ENCODE measurements around the gene ZBTB43. TPM values are rescaled to one million over a fixed set of nuclear protein-coding genes. Genes with fewer than 3 reads are reported as not detected.

The ZBTB43 gene
- total RNA-seq, 1 donor from 2014 or later, result 21.5 TPM

DNA sequence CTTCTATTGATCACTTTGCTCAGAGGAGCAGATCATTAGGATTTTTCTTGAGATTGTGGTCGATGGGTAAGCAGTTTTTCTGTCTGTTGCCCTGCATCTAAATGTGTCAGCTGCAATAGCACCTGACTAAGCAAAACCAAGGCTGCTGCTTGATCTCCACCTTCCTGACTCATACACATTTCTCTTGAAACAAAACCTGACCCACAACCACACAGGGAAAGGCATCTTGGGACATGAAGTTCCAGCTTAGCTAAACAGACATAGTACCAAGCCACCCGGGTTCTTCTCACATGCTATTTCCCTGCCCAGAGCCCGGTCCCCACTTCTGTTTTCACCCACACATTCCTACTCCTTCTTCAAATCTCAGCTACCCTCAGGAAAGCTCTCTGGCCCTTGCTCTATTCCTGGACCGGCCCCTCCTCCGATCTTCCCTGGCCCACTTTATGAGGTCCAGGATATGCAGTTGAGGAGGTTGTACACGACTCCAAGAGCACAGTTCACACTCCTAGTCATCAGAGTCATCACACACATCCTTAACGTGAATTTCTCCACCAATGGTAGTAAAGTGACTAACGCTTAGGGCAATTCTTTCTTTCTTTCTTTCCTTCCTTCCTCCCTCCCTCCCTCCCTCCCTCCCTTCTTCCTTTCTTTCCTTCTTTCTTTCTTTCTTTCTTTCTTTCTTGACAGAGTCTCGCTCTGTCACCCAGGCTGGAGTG, 16.0 kb upstream of the ZBTB43 start:
- no peak for TF ChIP-seq EZH2 (IDR thresholded peaks at IDR 0.05; ENCODE audit: insufficient read depth, low read length)
- TF ChIP-seq, protein P1, sequence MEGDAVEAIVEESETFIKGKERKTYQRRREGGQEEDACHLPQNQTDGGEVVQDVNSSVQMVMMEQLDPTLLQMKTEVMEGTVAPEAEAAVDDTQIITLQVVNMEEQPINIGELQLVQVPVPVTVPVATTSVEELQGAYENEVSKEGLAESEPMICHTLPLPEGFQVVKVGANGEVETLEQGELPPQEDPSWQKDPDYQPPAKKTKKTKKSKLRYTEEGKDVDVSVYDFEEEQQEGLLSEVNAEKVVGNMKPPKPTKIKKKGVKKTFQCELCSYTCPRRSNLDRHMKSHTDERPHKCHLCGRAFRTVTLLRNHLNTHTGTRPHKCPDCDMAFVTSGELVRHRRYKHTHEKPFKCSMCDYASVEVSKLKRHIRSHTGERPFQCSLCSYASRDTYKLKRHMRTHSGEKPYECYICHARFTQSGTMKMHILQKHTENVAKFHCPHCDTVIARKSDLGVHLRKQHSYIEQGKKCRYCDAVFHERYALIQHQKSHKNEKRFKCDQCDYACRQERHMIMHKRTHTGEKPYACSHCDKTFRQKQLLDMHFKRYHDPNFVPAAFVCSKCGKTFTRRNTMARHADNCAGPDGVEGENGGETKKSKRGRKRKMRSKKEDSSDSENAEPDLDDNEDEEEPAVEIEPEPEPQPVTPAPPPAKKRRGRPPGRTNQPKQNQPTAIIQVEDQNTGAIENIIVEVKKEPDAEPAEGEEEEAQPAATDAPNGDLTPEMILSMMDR (IDR thresholded peaks at IDR 0.05; ENCODE audit: insufficient read depth, low read depth, low read length), result no peak
- peaks cover 28% of the 10 kb centered on the region for H3K27me3 Mint-ChIP-seq (ENCODE audit: low read depth, unreplicated experiment)
- peaks cover 16% of the 10 kb centered on the region for H3K4me1 Mint-ChIP-seq (ENCODE audit: low read depth, unreplicated experiment)
- no peak overlapping the region for H3K9ac ChIP-seq (ENCODE audit: low read length)
- no peak overlapping the region for H3K27ac Mint-ChIP-seq (ENCODE audit: unreplicated experiment)
- H3K4me3 Mint-ChIP-seq (ENCODE audit: unreplicated experiment), result no peak overlapping the region
- H4K20me1 ChIP-seq (ENCODE audit: insufficient read depth, low read length), result no peaks in the 10 kb centered on the region
- no peak overlapping the region for H3K27ac ChIP-seq (ENCODE audit: low read depth, low read length)
- H3K27me3 ChIP-seq (ENCODE audit: insufficient read depth, low read length), result peaks cover 12% of the 10 kb centered on the region
- no peaks in the 10 kb centered on the region for H3K36me3 ChIP-seq (ENCODE audit: insufficient read depth, low read length)
- peak overlapping the region; percentile 32 for H3K4me2 ChIP-seq (ENCODE audit: low read length)
- H3K79me2 ChIP-seq (ENCODE audit: insufficient read depth, low read length), result no peaks in the 10 kb centered on the region
- peaks cover 6% of the 10 kb centered on the region for H3K4me1 ChIP-seq (ENCODE audit: insufficient read depth, low read length)
- DNase-seq (ENCODE audit: low read depth) (peak; percentile 49), FAIRE-seq (no peak)
- H3K9me3 Mint-ChIP-seq (ENCODE audit: unreplicated experiment), result peaks cover 3% of the 10 kb centered on the region
- H3K36me3 Mint-ChIP-seq (ENCODE audit: low read depth, unreplicated experiment), result peaks cover 3% of the 10 kb centered on the region
- H2AFZ ChIP-seq (ENCODE audit: low read depth, low read length), result no peak overlapping the region
- H3K9me3 ChIP-seq (ENCODE audit: insufficient read depth, low read depth, low read length), result no peaks in the 10 kb centered on the region
- no peak overlapping the region for H3K4me3 ChIP-seq (ENCODE audit: insufficient read depth, low read depth, low read length)

DNA sequence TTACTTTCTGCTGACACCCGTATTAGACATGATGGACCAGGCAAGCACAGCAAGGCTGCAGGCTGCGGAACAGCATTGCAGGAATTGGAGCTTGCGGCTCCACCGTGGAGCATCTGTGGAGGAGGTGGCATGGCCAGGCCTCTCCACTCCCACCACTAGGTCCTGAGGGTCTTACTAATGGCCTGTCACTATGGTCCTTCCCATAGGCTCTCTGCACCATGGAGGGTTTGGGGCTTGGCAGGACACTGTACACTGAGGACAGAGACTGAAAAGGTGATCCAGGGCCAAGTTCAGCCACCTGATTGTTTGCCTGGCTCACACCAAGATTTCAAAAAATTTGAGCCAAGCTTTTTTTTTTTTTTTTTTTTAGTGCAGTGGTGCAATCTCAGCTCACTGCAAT, 14.3 kb upstream of the ZBTB43 start:
- Histone ChIP-seq H3K79me2 (ENCODE audit: insufficient read depth, low read length) (no peaks in the 10 kb centered on the region), H3K9ac (ENCODE audit: low read length) (no peak overlapping the region), H2AFZ (ENCODE audit: low read depth, low read length) (no peak overlapping the region), H3K4me3 (ENCODE audit: insufficient read depth, low read depth, low read length) (no peak overlapping the region), H3K36me3 (ENCODE audit: insufficient read depth, low read length) (no peaks in the 10 kb centered on the region), H4K20me1 (ENCODE audit: insufficient read depth, low read length) (no peaks in the 10 kb centered on the region), H3K9me3 (ENCODE audit: insufficient read depth, low read depth, low read length) (no peaks in the 10 kb centered on the region), H3K4me1 (ENCODE audit: insufficient read depth, low read length) (peaks cover 6% of the 10 kb centered on the region), H3K4me2 (ENCODE audit: low read length) (no peak overlapping the region), H3K27ac (ENCODE audit: low read depth, low read length) (no peak overlapping the region), H3K27me3 (ENCODE audit: insufficient read depth, low read length) (peaks cover 11% of the 10 kb centered on the region)
- no peaks in the 10 kb centered on the region for H3K36me3 Mint-ChIP-seq (ENCODE audit: low read depth, unreplicated experiment)
- H3K9me3 Mint-ChIP-seq (ENCODE audit: unreplicated experiment), result no peaks in the 10 kb centered on the region
- no peak for DNase-seq (ENCODE audit: low read depth)
- peaks cover 21% of the 10 kb centered on the region for H3K4me1 Mint-ChIP-seq (ENCODE audit: low read depth, unreplicated experiment)
- FAIRE-seq, result no peak
- TF ChIP-seq EZH2 (IDR thresholded peaks at IDR 0.05; ENCODE audit: insufficient read depth, low read length), result no peak
- TF ChIP-seq, protein P1 (IDR thresholded peaks at IDR 0.05; ENCODE audit: insufficient read depth, low read depth, low read length), result no peak
- no peak overlapping the region for H3K4me3 Mint-ChIP-seq (ENCODE audit: unreplicated experiment)
- H3K27me3 Mint-ChIP-seq (ENCODE audit: low read depth, unreplicated experiment), result peaks cover 18% of the 10 kb centered on the region
- H3K27ac Mint-ChIP-seq (ENCODE audit: unreplicated experiment), result no peak overlapping the region

Measured in astrocyte (in vitro differentiated cells and primary cell).